Activated CD8-positive, alpha-beta memory T cell treated with anti-CD3 and anti-CD28 coated beads, Interleukin-2, amount 50 U/mL, for 24 hours (primary cell): Measurements from ENCODE around the gene NKG7.

Source experiments
- DNase-seq: peaks from one replicate; pipeline ENCODE4 v3.0.0-alpha.2; 2020; ENCODE audit errors: extremely low read depth

NKG7 gene

DNA sequence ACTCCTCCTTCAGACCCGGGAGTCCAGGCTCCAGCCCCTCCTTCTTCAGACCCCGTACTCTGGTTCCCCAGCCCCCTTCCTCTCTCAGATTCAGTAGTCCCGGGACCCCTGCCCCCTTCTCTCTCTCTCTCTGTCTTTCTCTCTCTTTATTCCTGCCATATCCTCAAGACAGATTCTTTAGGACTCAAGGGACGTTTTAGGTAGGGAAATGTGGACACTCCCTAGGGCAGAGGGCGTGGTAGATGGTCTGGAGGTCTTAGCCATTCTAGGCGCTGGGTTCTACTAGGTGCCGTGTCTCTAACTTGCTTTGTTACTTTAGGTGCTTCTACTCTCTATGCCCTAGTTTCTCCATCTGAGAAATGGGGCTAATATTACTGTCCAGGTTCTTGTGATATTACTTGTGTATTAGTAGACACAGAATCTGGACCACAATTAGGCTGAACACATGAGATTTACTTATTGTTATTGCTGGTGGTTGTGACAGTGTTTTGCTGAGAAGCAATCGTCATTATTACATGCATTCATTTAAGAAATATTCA lies 18.7 kb upstream of the NKG7 start:
- DNase-seq = no peak

GRCh38 chr19:51389143-51389542 lies 16.7 kb upstream of the NKG7 start:
- no peak for DNase-seq

DNA sequence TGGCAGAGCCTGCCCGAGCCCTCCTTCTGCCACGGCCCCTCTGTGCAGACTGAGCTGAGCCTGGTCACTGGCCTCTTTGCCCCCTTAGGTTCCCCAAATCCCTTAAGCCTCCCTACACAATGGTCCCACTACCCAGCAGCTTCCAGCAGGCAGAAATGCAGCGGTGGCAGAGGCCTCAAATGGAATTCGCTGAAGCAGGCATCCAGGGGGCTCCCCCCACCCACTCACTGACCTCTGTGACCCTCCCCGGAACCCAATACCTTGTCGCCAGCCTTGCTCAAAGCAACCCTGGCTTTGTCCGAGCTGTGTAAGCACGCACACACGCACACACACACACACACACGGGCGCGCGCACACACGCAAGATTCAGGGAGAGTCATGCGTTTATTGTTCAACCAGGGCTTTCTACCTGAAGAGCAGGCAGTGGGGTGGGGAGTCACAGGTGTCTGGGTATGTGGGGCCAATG lies 15.5 kb upstream of the NKG7 start, which contains the start of gene LIM2:
Gene LIM2, minus strand, starts transcription at position 51 of the 466 bp plus-strand sequence. CDS start 531 bp downstream, outside the sequence.
- DNase-seq = no peak

DNA sequence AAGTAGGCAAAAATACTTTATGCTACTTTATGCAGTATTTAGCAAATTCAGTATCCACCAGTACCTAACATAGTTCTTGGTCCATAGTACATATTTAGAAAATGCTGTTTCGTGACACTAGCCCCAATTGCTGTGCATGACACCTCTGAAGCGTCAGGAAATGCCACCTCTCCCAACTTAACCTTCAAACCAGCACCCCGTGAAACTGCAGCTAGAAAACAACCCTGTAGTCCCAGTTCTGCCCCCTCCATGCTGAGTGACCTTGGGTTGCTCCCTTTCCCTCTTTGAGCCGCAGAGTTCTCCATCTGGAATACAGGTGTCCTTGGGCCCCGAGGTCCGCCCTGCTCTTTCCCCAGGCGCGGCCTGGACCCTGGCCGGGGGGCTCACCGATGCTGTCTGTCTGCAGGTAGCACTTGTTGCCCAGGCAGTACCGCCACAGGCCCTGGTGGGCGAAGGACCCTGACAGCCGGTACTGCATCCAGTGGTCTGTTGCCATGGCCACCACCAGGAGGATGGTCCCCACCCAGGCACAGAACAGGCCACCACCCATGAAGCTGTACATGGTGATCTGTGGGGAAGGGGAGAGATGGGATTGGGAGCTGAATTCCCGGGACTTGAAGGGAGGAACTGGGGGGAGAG lies 14.5 kb upstream of the NKG7 start:
- DNase-seq = no peak

DNA sequence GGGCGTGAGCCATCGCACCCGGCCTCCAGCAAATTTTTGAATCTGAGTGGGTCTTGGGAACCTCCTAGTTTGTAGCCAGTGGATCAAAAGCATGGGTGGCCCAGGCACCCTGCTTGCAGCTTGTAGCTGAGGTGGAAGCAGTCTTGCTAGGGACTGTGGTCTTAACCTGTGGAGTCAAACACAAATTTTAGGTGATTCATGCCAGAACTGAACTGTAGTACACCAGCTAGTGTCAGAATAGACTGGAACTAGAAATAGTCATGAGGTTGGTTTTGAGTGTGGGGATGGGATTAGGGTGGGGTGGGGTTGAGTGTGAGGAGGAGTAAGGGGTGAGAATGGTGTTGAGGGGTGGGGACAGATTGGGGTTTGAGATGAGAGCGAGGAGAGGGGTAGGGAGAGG lies 9.6 kb upstream of the NKG7 start:
- DNase-seq = no peak

DNA sequence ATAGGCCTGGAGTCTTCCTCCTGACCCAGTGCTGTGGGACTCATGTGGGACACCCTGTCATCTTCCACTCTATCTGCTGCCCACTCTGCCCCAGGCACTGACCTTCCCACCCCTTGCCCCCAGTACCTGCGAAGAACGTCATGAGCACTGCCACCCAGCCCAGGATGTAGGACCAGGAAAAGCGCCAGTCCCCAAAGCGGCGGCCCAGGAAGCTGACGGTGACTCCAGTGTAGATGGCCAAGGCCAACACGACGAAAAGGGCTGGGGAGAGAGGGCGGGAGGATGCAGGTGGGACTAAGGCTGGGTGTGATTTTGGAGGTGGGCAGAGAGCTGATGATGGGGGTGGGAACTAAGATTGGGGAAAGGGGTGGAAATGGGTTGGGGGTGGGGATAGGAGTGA lies 7.9 kb upstream of the NKG7 start:
- no peak for DNase-seq

- DNase-seq = no peak
Measured at GRCh38 chr19:51377422-51377821, 5.0 kb upstream of the NKG7 start.

GRCh38 chr19:51375504-51376221 lies 3.2 kb upstream of the NKG7 start:
- no peak for DNase-seq

GRCh38 chr19:51372021-51372648 lies 319 bp downstream of the NKG7 start:
- DNase-seq = no peak

DNA sequence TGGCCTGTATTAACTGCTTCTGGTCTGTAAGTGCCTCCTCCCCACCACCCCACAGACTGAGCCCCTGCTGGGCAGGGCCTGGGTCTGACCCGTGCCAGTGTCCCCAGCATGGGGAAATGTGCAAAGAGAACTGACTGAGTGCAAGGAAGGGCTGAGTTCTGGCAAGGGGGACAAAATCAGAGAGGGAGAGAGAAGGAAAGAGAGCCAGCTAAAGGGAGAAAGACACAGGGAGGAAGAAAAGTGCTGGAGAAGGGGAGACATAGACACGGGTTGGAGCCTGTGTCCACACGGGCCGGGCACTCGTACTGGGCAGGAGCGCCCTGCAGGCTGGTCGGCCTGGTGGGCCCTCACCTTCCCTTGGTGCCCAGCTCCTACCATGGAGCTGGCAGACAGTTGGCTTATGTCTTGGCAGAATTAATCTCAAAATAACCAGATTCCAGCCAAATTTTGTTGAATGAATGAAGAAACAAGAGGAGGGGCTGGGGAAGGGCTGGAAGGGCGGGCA lies 1.2 kb downstream of the NKG7 start:
- no peak for DNase-seq

DNA sequence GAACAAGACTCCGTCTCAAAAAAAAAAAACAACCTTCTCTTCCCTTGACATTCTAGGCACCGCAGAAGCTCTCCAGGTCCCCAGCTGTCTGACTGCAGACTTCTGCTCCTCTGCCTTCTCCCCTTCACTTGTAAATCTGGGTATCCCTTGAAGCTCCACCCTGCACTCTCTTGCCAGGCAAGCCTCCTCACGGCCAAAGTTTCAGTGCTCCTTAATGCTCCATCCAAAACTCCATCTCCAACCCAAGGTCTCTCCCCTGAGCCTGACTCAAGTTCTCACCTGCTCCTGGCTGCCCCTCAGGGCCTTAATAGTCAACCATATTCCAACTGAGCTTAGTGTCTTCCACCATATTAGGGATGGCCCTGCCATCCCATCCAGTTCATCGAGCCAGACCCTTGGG lies 2.2 kb downstream of the NKG7 start:
- DNase-seq = no peak

- no peak for DNase-seq
Measured at GRCh38 chr19:51368366-51369282, 3.8 kb downstream of the NKG7 start, which contains the start of gene CLDND2. TSS of gene CLDND2 (minus strand) at chr19:51369003. CDS start at chr19:51368577, 426 bp downstream.

DNA sequence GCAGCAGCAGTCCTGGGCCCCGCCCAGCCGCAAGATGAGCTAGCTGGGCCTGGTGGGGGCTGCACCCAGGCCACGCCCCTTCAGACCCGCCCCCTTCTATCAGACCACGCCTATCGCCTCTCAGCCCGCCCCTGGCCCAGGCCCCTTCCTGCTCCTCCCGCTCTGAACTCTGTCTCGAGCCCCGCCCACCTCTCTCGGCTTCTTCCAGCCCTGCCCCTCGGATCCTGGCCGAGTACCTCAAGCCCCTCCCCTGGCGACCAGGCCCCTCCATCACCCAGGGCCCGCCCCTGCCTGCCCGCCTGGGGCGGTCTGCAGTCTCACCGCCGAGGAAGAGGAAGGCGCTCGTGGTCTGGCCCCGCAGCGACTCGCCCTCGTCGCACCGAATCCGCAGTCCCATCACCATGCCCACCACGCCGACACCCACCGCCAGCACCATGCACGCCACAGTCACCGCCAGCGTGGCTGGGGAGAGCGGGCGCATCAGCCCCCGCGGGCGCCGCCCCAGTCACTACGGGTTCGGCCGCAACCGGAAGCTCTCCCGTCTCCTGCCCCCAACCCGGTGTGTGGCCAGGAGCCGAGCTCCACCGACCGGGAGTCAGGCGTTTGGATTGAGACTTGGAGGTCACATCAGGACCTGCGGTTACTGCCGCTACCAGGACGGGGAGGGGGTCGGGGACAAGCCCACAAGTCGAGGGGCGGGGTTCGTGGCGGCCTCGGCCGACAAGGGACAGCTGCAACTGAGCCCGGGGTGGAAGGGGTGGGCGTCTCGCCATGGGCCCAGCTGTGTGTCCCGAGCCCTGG lies 4.7 kb downstream of the NKG7 start:
- peak; percentile 98 for DNase-seq

DNA sequence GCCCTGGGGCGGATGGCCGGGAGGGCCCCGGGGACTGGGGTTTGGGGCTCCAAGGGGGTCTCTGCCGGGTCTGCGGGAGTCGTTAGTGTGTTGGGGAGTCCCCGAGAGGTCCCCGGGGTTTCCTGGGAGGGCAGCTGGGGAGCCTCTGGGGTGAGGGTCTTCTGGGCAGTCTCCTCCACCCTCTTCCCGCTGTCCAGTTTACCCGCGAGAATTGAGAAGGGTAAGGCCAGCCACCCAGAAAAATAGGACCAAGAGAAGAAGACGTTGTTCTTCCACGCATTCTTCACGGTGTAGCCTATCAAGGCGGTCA lies 5.2 kb downstream of the NKG7 start:
- DNase-seq = no peak

- peak; percentile 90 for DNase-seq
Measured at GRCh38 chr19:51366389-51367254, 5.8 kb downstream of the NKG7 start.

DNA sequence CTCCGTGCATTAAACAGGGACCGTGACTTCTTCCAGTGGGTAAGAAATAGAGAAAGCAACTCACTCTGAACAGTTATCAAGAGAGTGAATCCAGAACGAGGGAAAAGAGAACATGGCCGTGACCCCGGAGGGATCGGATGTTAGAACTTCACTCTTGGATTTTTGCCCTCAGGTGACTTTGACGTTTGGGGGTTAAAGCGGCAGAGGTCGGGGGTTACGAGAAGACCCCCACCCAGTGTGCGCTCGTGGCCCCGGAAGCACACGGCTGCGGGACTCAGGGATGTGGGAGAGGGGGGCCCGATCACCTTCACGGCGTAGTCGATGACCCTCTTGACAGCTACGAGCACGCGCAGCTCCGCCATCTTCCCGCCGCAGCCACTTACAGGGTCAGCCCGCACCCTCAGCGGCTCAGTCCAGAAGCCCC lies 6.5 kb downstream of the NKG7 start, which contains the start of gene ETFB:
Gene ETFB, minus strand, starts transcription at position 424 of the 424 bp plus-strand sequence. Its CDS starts 62 bp downstream, at position 362.
- DNase-seq = no peak

DNA sequence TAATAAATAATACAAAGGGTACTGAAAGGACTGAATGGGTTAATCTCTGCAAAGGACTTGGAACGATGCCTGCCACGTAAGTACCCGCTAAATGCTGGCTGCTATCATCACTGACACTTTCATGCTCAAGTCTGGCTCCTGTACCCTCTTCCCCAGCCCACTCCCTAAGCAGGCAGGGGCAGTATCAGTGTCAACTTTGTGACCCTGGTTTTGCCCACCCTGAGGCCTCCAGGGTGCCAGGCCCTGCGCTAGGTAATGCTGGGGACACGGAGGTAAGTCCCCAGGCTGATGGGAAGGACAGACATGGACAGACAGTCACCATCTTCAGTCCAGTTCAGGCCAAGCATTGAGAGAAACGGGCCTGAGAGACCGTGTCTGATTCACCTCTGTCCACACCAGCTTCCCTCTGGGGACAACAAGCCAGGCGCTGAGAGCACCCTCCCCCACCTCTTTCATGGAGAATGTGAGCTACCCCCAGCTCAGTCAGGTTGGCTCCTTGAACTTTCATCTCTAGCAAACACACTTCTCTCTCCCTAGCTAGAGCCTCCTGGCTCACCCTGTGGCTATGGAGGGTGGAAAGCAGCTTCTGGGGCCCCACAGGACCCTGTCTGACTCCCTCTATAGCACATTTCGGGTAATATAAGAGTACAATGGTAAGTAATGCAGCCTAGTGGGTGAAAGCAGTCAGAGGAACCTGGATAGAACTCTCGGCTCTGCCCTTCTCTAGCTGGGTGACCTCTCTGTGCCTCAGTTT lies 7.1 kb downstream of the NKG7 start:
- no peak for DNase-seq

DNA sequence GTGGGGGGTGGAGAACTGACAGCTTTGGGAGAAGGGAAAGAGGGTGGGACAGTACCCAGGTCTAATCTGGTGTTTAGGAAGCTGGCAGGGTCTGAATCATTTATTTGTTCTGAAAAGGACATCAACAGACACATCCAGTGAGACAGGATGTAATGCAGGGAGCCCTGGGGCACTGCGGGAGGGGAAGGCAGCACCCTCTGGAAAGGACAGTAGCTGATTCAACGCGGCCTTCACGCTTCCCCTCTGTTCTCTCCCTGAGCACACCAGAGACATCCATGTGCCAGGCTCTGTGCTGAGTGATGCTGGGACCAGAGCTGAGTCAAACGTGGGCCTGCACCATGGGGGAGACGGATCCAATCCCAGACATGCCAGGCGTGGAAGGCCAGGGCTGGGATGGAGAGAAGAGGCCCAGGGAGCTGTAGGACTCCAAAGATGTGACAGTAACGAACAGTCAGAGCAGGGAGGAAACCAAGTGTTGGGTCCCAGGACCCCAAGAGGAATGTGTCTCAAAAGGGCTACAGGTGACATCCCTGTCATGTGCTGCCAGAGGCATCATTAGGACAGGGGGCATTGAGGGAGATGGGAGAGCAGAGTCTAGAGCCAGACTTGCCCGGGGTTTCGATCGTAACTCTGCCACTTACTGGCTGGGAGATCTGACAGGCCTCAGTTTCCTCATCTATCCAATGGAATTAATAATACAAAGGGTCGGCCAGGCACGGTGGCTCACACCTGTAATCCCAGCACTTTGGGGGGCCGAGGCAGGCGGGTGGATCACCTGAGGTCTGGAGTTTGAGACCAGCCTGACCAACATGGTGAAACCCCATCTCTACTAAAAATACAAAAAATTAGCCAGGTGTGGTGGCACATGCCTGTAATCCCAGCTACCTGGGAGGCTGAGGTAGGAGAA lies 8.0 kb downstream of the NKG7 start:
- no peak for DNase-seq
